HL-60 (cell line): ENCODE measurements around the gene GYG2.

Source experiments
- POLR2AphosphoS5 ChIP-seq: IDR thresholded peaks from 2 replicates; pipeline ENCODE4 v1.6.1; 2012; ENCODE audit warnings: low read depth
- TF ChIP-seq, protein P1 (sequence below): IDR thresholded peaks from one replicate; pipeline ENCODE4 v1.5.1; 2011; ENCODE audit warnings: low read length, control low read depth, inconsistent platforms; ENCODE audit not compliant: insufficient read depth
- TF ChIP-seq, protein P2 (sequence below): IDR thresholded peaks from 2 replicates; pipeline ENCODE4 v1.6.1; 2012; ENCODE audit warnings: low read depth; ENCODE audit not compliant: insufficient replicate concordance

DNA sequence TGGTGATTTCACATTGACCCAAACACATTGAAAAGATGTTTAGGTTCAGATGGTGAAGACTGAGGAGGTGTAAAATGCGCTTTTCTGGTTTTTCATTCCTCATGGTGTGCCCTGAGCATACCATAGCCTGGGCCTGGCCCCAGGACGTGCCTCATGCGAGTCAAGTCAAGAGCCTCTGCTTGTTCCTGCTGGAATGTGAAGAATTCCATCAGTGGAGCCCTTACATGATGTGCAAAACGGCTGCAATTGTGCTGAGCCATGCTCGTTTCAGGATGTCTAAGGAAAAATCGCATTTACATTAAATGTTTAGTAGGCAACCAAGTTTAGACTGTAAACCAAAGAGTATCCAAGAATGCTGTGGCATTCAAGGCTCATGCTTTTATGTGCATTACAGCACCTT is 34.9 kb downstream of the GYG2 start:
- TF ChIP-seq, protein P1, sequence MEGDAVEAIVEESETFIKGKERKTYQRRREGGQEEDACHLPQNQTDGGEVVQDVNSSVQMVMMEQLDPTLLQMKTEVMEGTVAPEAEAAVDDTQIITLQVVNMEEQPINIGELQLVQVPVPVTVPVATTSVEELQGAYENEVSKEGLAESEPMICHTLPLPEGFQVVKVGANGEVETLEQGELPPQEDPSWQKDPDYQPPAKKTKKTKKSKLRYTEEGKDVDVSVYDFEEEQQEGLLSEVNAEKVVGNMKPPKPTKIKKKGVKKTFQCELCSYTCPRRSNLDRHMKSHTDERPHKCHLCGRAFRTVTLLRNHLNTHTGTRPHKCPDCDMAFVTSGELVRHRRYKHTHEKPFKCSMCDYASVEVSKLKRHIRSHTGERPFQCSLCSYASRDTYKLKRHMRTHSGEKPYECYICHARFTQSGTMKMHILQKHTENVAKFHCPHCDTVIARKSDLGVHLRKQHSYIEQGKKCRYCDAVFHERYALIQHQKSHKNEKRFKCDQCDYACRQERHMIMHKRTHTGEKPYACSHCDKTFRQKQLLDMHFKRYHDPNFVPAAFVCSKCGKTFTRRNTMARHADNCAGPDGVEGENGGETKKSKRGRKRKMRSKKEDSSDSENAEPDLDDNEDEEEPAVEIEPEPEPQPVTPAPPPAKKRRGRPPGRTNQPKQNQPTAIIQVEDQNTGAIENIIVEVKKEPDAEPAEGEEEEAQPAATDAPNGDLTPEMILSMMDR = no peak
- TF ChIP-seq POLR2AphosphoS5 = no peak
- TF ChIP-seq, protein P2, sequence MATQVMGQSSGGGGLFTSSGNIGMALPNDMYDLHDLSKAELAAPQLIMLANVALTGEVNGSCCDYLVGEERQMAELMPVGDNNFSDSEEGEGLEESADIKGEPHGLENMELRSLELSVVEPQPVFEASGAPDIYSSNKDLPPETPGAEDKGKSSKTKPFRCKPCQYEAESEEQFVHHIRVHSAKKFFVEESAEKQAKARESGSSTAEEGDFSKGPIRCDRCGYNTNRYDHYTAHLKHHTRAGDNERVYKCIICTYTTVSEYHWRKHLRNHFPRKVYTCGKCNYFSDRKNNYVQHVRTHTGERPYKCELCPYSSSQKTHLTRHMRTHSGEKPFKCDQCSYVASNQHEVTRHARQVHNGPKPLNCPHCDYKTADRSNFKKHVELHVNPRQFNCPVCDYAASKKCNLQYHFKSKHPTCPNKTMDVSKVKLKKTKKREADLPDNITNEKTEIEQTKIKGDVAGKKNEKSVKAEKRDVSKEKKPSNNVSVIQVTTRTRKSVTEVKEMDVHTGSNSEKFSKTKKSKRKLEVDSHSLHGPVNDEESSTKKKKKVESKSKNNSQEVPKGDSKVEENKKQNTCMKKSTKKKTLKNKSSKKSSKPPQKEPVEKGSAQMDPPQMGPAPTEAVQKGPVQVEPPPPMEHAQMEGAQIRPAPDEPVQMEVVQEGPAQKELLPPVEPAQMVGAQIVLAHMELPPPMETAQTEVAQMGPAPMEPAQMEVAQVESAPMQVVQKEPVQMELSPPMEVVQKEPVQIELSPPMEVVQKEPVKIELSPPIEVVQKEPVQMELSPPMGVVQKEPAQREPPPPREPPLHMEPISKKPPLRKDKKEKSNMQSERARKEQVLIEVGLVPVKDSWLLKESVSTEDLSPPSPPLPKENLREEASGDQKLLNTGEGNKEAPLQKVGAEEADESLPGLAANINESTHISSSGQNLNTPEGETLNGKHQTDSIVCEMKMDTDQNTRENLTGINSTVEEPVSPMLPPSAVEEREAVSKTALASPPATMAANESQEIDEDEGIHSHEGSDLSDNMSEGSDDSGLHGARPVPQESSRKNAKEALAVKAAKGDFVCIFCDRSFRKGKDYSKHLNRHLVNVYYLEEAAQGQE = no peak
